AG09309 (cell line): ENCODE results near the gene CLSTN1.
"Not testable (repeated sequence)": the region's sequence is repeated elsewhere in the genome, so short reads cannot be mapped to it uniquely, and the experiment has no call there.

Source experiments
- DNase-seq: peaks from one replicate; pipeline ENCODE4 v3.0.0-alpha.2; 2010; ENCODE audit warnings: low read depth
- H3K4me3 ChIP-seq: 2 replicates; pipeline ENCODE4 v1.5.1; 2011; ENCODE audit warnings: mild to moderate bottlenecking, low read depth, low read length, moderate library complexity; ENCODE audit not compliant: control insufficient read depth
- TF ChIP-seq, protein P1 (sequence below): IDR thresholded peaks from 2 replicates; pipeline ENCODE4 v1.5.1; 2011; ENCODE audit warnings: mild to moderate bottlenecking, low read depth, low read length, inconsistent platforms; ENCODE audit not compliant: insufficient read depth, control insufficient read depth; ENCODE audit errors: missing control alignments

Gene CLSTN1

DNA sequence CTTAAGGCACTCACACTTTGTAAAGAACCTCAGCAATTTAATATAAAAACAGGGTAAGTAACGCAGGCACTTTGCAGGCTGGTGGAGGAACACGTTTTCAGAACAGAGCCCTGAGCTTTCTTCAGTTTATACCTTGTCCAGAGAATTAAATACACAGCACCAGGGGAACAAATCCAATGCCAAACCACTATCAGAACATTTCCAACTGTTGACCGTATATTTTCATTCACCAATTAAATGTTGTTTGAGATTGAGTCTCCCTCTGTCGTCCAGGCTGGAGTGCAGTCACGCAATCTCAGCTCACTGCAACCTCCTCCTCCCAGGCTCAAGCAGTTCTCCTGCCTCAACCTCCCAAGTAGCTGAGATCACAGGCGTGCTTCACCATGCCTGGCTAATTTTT is 29.7 kb downstream of the CLSTN1 start:
- TF ChIP-seq, protein P1, sequence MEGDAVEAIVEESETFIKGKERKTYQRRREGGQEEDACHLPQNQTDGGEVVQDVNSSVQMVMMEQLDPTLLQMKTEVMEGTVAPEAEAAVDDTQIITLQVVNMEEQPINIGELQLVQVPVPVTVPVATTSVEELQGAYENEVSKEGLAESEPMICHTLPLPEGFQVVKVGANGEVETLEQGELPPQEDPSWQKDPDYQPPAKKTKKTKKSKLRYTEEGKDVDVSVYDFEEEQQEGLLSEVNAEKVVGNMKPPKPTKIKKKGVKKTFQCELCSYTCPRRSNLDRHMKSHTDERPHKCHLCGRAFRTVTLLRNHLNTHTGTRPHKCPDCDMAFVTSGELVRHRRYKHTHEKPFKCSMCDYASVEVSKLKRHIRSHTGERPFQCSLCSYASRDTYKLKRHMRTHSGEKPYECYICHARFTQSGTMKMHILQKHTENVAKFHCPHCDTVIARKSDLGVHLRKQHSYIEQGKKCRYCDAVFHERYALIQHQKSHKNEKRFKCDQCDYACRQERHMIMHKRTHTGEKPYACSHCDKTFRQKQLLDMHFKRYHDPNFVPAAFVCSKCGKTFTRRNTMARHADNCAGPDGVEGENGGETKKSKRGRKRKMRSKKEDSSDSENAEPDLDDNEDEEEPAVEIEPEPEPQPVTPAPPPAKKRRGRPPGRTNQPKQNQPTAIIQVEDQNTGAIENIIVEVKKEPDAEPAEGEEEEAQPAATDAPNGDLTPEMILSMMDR: no peak
- no peak overlapping the region for H3K4me3 ChIP-seq
- no peak for DNase-seq

DNA sequence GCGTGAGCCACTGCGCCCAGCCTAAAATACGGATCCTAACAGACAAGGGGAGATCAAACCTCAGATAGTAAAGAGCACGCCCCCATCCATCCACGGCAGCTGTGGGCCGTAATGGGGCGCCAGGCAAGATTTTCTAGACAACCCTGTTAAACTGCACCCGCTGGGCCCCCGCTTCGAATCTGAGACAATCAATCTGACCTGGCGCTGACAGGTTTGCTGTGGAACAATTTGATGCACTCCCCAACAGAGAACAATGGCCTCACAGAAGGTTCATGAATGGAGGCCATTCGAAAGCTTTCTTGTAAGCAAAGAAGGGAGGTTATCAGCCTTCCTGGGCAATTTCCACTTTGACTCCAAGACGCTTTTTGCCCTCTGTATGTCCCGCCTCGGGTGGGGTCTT is 30.5 kb downstream of the CLSTN1 start:
- no peak for DNase-seq

DNA sequence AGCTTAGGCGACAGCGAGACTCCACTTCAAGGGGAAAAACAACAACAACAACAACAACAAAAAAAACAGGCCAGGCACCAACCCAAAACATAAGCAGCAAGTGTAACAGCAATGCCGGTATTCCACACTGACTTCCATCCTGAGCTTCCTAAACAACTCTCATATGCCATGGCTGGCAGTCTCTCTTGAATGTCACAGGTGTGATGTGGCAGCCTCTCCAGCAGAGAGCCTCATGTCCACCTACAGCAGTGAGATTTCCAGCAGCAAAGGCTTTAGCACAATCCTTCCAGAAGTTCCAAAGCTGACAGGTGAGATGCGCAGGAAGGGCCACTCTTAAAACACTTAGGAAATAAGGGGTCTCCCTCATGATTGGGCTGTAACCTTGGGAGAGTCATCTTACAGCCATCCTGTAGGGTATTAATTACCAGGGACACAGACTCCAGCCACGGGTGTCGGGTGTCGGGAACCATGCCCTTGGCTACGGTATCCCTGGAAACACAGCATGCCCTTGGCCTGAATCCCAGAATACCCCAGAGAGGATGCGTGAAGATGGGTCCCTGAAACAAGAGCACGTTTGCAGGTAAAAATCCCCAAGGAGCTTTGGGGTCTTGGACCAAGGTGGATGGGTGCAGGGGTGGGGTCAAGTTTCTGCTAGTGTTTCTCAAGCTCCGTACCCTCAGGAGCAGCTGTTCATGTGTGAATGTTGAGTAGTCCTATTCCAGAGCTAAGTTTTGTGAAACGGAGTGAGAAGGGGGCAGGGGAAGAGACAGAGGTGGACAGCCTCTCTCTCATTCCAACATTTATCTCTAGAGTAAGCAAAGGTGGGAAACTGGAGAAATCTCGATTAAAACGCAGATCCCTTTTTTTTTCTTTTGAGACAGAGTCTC is 31.4 kb downstream of the CLSTN1 start:
- DNase-seq: no peak
- no peak overlapping the region for H3K4me3 ChIP-seq
- TF ChIP-seq, protein P1: no peak

More for the DNA sequence above, 30.5 kb downstream of the CLSTN1 start:
- H3K4me3 ChIP-seq: no peak overlapping the region
- TF ChIP-seq, protein P1: no peak

DNA sequence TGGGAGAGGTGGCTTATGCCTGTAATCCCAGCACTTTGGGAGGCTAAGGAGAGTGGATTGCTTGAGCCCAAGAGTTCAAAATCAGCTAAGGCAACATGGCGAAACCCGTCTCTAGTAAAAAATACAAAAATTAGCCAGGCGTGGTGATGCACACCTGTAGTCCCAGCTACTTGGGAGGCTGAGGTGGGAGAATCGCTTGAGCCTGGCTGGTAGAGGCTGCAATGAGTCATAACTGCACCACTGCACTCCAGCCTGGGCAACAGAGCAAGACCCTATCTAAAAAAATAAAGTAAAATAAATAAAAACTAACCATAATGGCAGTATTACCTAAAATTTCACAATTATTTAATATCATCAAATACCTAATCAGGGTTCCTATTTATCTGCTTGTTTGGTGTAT is 34.1 kb downstream of the CLSTN1 start:
- DNase-seq: not testable (repeated sequence)

DNA sequence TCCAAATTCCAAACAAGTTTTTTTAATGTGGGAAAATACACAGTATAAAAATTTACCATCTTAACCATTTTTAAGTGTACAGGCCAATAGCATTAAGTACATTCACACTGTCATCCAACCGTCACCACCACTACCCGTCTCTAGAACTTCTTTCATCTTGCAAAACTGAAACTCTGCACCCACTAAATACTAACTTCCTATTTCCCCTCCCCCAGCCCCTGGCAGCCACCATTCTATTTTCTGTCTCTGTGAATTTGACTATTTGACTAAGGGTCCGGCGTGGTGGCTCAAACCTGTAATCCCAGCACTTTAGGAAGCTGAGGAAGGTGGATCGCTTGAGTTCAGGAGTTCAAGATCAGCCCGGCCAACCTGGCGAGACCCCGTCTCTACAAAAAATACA is 36.1 kb downstream of the CLSTN1 start:
- TF ChIP-seq, protein P1: no peak
- no peak overlapping the region for H3K4me3 ChIP-seq
- no peak for DNase-seq

More for the DNA sequence above, 34.1 kb downstream of the CLSTN1 start:
- not testable (repeated sequence) for H3K4me3 ChIP-seq

DNA sequence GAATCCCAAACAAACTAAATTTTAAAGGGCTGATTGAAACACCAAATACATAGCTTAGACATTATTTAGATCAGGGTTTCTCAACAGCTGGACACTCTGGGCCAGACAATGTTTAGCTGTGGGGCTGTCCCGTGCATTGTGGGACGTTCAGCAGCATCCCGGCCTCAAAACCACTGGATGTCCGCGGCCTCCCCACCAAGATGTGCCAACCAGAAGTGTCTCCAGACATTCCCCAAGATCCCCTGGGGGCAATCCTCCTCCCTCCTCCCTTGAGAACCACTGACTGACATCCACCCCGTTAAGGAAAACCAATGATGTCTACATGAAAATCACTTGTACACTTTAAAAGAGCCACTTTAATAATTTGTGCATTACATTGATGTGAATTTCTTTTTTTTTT is 38.4 kb downstream of the CLSTN1 start:
- TF ChIP-seq, protein P1: no peak
- no peak overlapping the region for H3K4me3 ChIP-seq
- DNase-seq: no peak

DNA sequence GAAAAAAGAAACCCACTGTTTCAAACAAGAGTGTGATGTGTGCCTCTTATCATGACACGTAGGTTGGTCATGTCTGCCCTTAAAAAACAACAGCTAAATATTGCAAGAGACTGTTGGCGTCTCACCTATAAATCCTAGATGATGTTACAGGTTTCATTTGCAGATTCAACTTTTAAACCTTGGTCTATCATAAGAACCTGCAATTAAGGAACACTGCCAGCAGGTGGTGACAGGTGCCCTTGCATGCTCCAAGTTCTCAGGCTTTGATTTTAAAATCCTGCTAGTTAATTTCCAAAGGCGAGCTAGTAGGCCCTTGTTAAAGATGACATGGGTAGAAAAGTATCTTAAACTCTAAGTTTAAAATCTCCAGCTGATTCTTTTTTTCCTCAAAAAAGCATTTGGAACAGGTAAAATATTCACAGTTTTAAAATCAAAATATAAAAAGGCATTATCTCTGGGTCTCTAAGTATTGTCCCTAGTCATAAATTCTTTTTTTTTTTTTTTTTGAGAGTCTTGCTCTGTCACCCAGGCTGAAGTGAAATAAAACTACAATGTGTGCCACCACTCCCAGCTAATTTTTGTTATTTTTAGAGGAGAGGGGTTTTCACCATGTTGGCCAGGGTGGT is 39.1 kb downstream of the CLSTN1 start:
- no peak overlapping the region for H3K4me3 ChIP-seq
- no peak for DNase-seq
- TF ChIP-seq, protein P1: peak; percentile 72
